ENCODE results near the gene PHF14.
A peak's percentile ranks its signal among the peaks of the same experiment; 100 is the strongest.
"Not testable (repeated sequence)": the region's sequence is repeated elsewhere in the genome, so short reads cannot be mapped to it uniquely, and the experiment has no call there.

PHF14 gene

DNA sequence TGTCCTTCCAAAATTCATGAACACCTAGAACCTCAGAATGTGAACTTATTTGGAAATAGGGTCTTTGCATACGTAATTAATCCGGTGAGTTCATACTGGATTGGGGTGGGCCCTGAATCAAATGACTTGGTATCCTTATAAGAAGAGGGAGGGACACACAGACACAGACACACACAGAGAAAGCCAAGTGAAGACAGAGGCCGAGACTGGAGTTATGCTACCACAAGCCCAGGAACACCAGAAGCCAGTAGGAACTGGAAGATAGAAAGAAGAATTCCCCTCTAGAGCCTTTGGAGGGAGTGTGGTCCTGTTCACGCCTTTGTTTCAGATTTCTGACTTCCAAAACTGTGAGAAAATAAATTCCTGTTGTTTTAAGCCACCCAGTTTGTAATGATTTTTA lies 17.1 kb upstream of the PHF14 start:
- no peak for DNase-seq (ENCODE audit: low read depth, low spot score)
- no peak overlapping the region for H3K4me3 ChIP-seq (ENCODE audit: low read depth, low read length)
- CTCF ChIA-PET, result no interaction called here
- POLR2A ChIA-PET, result no interaction called here
- TF ChIP-seq, protein P1, sequence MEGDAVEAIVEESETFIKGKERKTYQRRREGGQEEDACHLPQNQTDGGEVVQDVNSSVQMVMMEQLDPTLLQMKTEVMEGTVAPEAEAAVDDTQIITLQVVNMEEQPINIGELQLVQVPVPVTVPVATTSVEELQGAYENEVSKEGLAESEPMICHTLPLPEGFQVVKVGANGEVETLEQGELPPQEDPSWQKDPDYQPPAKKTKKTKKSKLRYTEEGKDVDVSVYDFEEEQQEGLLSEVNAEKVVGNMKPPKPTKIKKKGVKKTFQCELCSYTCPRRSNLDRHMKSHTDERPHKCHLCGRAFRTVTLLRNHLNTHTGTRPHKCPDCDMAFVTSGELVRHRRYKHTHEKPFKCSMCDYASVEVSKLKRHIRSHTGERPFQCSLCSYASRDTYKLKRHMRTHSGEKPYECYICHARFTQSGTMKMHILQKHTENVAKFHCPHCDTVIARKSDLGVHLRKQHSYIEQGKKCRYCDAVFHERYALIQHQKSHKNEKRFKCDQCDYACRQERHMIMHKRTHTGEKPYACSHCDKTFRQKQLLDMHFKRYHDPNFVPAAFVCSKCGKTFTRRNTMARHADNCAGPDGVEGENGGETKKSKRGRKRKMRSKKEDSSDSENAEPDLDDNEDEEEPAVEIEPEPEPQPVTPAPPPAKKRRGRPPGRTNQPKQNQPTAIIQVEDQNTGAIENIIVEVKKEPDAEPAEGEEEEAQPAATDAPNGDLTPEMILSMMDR (IDR thresholded peaks at IDR 0.05; ENCODE audit: insufficient read depth, low read length, missing control alignments), result no peak

DNA sequence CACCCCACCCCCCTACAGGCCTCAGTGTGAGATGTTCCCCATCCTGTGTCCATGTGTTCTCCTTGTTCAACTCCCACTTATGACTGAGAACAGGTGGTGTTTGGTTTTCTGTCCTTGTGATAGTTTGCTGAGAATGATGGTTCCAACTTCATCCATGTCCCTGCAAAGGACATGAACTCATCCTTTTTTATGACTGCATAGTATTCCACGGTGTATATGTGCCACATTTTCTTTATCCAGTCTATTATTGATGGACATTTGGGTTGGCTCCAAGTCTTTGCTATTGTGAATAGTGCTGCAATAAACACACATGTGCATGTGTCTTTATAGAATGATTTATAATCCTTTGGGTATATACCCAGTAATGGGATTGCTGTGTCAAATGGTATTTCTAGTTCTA lies 13.4 kb upstream of the PHF14 start:
- DNase-seq (ENCODE audit: low read depth, low spot score), result not testable (repeated sequence)

DNA sequence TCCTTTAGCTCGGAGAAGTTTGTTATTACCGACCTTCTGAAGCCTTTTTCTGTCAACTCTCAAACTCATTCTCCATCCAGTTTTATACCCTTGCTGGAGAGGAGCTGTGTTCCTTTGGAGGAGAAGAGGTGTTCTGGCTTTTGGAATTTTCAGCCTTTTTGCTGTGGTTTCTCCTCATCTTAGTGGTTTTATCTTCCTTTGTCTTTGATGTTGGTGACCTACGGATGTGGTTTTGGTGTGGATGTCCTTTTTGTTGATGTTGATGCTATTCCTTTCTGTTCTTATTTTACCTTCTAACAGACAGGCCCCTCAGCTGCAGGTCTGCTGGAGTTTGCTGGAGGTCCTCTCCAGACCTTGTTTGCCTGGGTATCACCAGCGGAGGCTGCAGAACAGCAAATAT lies 8.7 kb upstream of the PHF14 start:
- POLR2A ChIA-PET; H3K4me3 ChIP-seq (ENCODE audit: low read depth, low read length); DNase-seq (ENCODE audit: low read depth, low spot score); CTCF ChIA-PET: not testable (repeated sequence)

More for the DNA sequence above, 13.4 kb upstream of the PHF14 start:
- POLR2A ChIA-PET; H3K4me3 ChIP-seq (ENCODE audit: low read depth, low read length); CTCF ChIA-PET: not testable (repeated sequence)

DNA sequence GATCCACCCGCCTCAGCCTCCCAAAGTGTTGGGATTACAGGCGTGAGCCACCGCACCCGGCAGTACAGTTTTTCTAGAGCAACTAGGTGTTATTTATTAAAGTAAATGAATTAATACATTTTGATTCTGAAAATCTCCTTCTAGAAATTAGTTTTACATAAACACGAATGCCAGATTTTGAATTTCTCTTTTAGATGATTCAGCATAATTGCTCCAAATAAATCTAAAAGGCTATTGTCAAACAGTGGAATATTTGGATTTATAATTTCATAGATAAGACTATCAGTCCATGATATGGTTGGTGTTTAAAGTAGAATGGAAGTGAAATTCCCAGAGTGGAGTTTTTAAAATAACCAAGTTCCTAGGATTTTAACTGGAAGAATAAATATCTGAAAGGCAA lies 1.5 kb upstream of the PHF14 start:
- ChIA-PET CTCF (no interaction called here), POLR2A (no interaction called here)
- TF ChIP-seq, protein P1 (IDR thresholded peaks at IDR 0.05; ENCODE audit: insufficient read depth, low read length, missing control alignments), result no peak
- H3K4me3 ChIP-seq (ENCODE audit: low read depth, low read length), result no peak overlapping the region
- no peak for DNase-seq (ENCODE audit: low read depth, low spot score)

DNA sequence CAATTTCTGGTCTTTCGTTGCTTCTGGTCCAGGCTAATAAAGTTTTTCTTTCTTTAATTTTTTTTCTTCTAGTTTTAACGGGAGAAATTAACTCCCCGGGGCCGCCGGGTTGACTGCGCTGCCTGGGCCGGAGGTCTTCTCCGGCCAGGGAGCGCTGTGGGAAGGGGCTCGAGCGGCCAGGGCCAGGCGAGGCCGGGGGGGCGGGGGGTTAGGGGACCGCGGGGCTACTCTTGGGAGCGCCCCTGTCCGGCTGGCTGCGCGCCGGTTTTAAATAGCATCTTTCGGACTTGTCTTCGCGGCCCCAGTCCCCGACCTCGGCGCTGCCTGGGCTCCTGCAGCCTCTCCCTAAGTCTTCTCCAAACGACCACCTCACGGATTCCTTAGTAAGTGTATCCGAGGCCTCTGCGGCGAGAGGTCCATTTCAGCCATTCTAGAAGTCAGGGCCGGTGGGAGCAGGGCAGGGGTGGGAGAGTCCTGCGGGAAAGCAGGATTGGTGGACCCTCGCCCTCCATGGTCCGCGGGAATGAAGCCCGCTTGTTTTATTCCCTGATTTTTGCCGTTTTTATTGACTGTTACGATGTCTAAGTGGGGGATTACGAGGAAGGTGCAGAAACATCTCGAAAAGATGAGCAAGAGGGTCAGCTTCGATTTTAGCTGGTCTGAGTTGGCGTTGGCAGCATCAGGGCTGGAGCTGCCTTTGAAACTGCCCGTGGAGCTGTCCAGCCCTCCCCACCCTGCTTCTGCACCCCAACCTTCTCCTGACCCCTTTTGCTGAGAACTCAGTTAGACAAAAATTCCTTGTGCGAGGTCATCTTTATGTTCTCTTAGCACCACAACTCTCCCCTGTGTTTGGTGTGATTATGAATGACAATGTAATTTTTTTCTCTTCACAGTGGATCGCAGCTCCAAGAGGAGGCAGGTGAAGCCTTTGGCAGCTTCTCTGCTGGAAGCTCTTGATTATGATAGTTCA lies 555 bp downstream of the PHF14 start:
- TF ChIP-seq, protein P1 (IDR thresholded peaks at IDR 0.05; ENCODE audit: insufficient read depth, low read length, missing control alignments), result no peak
- CTCF ChIA-PET, result interaction anchor here (1.2 to 2.0 kb wide), 2 partner anchors 13 to 237 kb away, joined by 4 read pairs; no protein-coding TSS in a partner anchor
- DNase-seq (ENCODE audit: low read depth, low spot score), result no peak

DNA sequence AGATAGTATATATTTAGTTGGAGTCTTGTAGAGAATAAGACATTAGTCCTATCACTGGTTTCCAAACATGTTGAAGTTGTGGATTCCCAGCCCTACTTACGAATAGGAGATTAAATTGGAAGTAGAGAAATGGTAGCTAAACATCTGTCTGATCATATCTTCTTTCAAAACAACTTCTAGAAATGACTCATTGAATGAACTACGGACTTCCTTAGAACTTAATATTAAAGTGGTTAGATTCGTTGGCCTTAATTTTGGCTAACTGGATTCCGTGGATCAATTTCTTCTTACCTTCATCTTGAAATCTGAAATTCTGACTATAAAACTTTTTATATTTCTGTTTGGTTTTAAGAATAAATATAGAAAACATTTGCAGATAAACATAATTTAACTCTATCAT lies 3.4 kb downstream of the PHF14 start:
- H3K4me3 ChIP-seq (ENCODE audit: low read depth, low read length), result no peak overlapping the region
- no peak for DNase-seq (ENCODE audit: low read depth, low spot score)
- ChIA-PET POLR2A (no interaction called here), CTCF (interaction anchor here (1.0 to 1.1 kb wide), 2 partner anchors 9 to 19 kb away, joined by 3 read pairs; no protein-coding TSS in a partner anchor)
- TF ChIP-seq, protein P1 (IDR thresholded peaks at IDR 0.05; ENCODE audit: insufficient read depth, low read length, missing control alignments), result no peak

More for the DNA sequence above, 555 bp downstream of the PHF14 start:
- POLR2A ChIA-PET, result interaction anchor here (1.0 to 1.5 kb wide), 2 partner anchors 34 to 36 kb away, joined by 3 to 6 read pairs; a partner anchor contains a TSS
- H3K4me3 ChIP-seq (ENCODE audit: low read depth, low read length), result peak overlapping the region; percentile 78

DNA sequence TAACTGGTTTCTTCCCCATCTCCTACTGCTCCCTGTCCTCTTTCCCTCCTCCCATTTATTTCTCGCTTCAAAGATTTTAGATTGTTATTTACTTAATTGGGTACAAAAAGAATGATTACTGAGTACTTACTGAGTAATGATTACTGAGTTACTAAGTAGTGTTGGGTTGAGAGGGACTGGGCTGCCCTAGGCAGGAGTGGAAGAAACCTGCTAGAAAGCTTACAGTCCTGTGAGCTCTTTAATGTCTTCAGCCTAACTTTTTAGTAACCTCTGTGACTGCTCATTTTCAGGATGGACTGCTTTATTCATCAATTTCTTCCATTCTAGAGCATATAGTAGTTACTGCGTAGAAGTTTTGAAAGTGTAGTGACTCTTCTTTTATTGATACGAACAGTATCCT lies 7.6 kb downstream of the PHF14 start:
- H3K4me3 ChIP-seq (ENCODE audit: low read depth, low read length), result no peak overlapping the region
- ChIA-PET POLR2A (no interaction called here), CTCF (no interaction called here)
- DNase-seq (ENCODE audit: low read depth, low spot score), result no peak
- TF ChIP-seq, protein P1 (IDR thresholded peaks at IDR 0.05; ENCODE audit: insufficient read depth, low read length, missing control alignments), result no peak

DNA sequence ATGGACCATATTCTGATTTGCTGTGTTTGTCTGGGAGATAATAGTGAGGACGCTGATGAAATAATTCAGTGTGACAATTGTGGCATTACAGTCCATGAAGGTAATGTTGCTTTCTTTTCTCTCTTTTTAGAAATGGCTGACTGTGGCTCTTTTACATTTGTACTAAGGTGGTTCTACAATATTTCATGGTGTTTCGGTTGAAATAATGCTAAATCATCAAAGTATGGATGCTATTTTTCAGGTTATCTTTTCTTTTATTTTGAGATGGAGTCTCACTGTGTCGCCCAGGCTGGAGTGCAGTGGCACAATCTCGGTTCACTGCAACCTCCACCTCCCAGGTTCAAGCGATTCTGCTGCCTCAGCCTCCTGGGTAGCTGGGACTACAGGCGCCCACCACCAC lies 17.1 kb downstream of the PHF14 start:
- DNase-seq (ENCODE audit: low read depth, low spot score); CTCF ChIA-PET; POLR2A ChIA-PET; H3K4me3 ChIP-seq (ENCODE audit: low read depth, low read length): not testable (repeated sequence)

DNA sequence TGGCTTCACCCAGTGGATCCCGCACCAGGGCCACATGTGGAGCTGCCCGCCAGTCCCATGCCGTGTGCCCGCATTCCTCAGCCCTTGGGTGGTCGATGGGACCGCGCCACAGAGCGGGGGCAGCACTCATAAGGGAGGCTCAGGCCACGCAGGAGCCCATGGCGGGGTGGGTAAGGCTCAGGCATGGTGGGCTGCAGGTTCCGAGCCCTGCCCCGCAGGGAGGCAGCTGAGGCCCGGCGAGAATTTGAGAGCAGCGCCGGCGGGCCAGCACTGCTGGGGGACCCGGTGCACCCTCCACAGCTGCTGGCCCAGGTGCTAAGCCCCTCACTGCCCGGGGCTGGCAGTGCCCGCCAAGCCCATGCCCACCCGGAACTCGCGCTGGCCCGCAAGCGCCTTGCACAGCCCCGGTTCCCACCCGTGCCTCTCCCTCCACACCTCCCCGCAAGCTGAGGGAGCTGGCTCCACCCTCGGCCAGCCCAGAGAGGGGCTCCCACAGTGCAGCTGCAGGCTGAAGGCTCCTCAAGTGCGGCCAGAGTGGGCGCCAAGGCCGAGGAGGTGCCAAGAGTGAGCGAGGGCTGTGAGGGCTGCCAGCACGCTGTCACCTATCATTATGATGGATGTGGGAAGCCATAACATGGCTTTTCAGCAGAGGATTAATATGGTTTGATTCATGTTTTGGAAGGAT lies 22.0 kb downstream of the PHF14 start:
- CTCF ChIA-PET, result interaction anchor here (0.9 kb wide), 1 partner anchor 19 kb away, joined by 3 read pairs; no protein-coding TSS in a partner anchor
- H3K4me3 ChIP-seq (ENCODE audit: low read depth, low read length); DNase-seq (ENCODE audit: low read depth, low spot score); POLR2A ChIA-PET: not testable (repeated sequence)
